ENCODE measurements around the gene GRIN2C.

Gene GRIN2C

DNA sequence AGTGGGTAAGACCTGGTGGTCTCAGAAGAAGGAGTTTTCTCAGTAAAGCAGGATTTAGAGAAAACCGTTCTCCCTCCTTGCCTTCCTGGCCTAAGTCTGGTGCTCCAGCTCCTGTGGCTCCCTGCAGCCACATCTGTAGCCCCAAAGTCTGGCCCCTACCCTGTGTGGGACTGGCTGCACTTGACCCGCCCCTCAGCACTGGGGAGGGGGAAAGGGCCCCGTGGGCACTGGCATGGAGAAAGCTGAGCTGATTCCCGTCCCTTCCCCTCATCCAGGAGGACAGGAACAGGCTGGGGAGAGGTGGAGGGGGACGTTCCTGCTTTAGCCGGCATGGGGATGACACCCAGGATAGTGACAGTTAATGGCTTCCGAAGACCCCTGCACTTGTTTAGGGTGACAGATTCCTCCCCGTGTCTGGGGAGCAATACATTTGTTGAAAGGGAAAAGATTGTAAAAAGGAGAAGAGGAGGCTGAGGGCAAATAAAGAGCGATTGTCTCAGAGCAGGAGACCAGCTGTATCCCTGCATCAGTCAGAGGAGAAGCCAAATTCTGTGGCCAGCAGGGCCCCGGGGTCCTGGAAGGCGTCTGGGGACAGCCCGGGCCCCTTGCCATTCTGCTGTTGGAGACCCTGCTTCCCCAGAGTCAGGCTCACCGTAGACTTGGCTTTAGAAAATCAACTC, 37.9 kb downstream of the GRIN2C start:
- no peak for DNase-seq (ENCODE audit: low spot score)

DNA sequence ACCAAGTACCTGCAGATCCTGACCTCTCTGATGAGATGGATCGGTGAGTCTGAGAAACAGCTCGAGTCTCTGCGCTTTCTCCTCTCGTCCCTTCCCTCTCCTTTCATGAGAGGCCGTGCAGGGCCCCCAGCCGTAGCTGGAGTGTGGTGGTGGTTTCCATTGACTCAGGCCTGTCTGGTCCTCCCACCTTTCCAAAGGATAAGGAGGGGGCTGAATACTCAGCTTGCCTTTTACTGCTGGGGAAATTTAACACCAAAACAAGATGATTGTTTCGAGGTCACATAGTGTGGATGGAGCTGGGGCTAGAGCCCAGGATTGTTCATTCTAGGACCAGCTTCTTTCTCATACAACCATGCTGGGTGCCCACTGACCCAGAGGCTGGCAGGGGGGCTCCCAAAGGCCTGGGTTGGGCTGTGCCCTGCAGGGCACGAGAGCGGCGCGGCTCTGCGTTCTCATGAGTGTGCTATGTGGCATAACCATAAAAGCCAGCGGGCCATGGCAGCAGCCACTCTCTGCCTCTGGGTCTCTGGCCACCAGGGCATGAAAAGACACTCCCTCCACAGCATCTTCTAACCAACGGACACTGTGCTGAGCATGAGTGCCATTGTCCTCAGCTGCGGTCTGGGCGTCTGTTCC, 39.8 kb downstream of the GRIN2C start:
- DNase-seq (ENCODE audit: low spot score): no peak

DNA sequence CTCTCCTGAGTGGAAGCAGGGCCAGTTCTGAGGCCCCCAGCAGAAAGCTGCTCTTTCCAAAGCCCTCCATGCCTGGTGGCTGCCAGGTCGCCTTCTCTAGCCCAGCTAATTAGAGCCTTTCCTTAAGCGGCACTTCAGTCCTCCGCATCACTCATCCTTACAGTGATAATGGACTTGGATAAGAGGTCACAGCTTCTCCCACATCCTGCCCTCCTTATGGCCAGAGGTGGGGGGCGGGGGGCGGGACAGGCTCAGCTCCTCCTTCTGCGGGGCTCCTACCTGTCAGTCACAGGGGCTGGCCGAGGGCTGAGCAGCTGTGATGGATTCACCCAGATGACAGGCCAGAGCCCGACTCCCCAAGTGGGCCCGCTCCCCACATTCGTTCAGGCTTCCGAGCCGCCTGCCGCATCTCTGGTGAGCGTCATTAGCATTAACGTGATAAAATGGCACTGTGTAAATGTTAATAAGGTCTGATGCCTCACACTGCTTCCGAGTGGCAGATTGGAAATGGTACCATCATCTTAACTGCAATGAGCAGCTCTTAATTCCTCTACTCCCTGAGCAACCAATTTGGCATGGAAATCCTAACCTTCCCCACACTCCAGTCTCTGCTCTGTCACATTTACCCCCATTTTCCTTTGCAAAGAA, 41.3 kb downstream of the GRIN2C start:
- no peak for DNase-seq (ENCODE audit: low spot score)

DNA sequence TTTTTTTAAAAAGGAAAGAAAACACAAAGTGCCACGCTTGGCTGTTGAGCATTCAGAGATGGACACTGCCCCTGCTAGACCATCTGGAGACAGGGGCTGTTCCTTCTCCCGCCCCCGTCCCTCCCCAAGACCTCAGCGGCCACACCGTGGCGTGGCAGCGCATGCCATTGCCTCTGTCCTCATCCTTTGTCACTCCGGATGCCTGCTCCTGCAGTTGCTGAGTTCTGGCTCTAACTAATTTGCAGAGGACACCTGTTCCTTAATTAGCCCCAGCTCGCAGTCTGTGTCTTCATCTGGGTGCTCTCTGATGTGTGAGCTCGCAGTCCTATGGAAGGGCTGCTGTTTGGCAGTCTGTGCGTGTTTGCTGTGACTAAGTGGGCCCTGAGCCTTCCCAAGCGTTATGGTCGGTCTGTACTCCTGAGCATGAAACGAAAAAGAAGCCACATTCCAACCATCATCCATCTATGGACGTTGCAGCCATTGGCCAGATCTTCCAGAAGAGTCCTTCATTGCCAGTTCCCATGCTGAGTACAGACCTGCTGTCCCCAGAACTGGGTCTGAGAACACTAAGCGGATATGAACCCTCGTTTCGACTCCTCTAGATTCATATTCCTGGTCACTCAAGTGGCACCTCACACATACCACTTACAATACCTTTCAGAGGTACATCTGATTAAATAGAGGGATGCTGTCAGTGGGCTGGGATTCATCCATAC, 42.6 kb downstream of the GRIN2C start:
- no peak for DNase-seq (ENCODE audit: low spot score)

DNA sequence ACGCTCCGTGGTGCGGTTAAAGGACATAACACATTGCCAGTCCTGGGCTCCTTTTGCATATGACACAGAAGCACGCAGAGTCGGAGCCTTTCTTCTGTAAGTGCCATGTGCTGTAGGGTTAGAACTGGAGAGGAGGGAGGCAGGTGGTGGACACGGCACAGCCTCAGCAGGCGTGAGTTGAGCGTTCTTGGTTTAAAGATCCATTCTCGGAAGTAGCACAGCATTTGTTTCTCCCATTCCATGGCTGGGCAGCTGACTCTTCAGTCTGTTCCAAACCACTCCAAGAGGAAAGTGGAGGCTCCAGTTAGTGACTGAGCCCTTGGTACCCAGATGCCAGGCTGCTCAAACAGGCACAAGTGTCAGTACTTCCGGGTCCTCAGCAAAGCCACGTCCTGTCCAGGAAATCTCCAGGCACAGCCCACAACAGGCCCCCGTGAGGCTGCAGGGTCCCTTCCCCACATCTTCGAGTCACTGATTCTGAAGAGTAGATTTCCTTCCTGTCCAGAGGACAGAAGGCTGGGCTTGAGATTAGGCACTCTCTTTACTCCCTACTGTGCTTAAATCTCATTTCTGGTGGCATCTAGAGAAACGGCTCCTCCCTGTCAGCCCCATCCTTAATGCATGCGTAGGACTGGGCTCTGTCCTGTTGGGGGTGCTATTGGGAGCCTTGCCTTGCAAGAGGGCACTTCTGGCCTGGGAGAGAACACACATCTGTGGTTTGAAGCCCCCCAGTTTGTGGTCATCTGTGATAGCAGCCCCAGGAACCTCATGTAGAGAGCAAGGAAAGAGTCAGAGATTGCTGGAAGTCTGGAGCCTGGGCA, 43.9 kb downstream of the GRIN2C start:
- DNase-seq (ENCODE audit: low spot score): no peak

DNA sequence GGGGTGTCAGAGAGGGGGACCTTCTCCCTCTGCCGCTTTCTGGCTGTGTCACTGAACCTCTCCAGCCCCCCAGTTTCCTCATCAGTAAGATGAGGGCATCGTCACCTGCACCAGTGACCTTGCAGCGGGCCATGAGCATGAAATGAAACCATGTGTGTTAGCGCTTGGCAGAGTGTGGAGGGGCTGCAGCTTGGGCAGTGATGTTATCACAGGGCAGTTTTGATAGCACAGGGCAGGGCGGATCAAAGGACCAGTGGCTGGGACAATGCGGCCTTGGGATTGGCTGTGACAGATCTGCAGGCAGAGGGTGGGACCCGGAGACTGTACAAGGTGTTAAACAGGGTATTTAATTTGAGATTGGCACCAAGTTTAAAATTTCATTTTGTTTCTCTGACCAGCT, 44.6 kb downstream of the GRIN2C start:
- DNase-seq (ENCODE audit: low spot score): no peak

DNA sequence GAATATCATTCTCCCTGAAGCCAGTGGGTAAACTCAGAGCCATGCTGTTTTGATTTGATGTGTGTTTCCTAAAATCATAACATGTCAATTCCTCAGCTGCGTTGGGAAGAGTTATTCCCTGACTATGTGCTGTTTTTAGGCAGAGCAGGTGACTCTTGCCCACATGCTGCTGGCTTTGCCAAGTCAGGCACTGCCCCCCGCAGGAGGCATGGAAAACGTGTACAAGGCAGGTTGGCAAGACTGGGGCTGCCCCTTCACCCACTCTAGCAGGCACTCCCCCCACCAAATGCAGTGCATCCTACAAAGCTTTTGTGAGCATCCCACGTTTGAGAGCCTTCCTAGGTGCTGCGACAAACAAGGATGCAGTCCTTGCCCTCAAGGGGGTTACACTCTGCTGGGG, 45.2 kb downstream of the GRIN2C start:
- no peak for DNase-seq (ENCODE audit: low spot score)

DNA sequence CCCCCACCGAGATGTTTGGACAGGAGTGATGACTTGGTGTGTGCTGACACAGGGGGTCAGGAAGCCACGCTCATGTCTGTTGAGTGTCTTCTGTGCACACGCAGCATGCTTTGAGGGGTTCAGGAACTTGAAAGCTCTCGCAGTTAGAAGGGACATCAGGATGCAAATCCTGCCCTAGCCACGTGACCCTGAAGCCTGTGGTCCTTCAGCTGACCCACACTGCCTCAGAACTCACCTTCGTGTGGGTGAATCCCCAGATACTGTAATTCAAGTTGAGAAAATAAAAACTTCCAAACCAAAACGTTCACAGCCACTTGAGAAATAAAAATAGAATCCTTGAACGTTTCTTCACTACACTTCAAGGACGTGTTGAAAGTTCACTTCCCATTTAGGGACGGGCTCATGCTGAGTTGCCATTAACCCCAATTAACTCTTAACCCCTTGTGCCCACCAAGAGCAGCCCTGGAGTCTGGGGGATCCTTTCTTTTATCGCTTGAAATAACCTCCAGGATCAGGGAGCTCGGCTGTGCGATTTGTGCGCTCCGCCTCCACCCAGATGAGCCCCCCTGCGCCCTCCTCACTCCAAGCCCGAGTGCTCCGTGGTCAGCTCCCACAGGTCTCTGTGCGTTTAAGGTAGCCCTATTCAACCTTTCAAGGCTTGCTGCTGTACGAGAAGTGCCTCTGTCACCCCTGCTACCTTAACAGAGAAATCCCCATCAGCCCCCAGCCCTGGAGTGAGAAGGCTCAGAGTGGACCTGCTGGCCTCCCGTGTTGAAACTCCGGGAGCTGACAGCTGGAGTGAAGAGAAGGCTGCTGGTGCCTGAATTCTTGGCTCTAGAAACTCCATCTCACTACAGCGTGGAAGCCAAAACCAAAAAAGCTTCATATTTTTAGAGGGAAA, 47.3 kb downstream of the GRIN2C start:
- no peak for DNase-seq (ENCODE audit: low spot score)

DNA sequence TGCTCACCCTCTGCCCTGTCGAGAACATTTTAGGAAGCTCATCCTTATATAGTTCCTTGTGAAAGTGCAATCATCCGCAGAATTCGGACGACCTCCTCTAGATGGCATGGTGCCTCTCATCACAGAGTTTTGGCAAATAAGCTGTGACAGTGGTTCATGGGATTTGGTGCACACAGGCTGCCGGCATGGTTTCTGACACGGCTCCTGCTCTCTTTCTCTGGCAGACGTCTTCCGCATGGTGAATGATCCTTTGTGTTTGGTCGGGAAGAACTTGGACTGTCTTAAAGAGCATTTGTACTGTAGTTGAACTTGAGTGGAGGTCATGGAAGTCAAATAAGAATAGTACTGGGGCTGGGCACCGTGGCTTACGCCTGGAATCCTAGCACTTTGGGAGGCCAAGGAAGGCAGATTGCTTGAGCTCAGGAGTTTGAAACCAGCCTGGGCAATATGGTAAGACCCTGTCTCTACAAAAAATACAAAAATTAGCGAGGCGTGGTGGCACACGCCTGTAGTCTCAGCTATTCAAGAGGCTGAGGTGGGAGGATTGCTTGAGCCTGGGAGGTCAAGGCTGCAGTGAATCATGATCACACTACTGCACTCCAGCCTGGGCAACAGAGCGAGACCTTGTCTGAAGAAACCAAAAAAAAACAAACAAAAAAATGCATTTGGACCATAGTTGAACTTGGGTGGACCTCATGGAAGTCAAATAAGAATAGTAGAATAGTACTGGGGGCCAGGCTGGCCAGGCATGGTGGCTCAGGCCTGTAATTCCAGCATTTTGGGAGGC, 48.8 kb downstream of the GRIN2C start:
- DNase-seq (ENCODE audit: low spot score): no peak

DNA sequence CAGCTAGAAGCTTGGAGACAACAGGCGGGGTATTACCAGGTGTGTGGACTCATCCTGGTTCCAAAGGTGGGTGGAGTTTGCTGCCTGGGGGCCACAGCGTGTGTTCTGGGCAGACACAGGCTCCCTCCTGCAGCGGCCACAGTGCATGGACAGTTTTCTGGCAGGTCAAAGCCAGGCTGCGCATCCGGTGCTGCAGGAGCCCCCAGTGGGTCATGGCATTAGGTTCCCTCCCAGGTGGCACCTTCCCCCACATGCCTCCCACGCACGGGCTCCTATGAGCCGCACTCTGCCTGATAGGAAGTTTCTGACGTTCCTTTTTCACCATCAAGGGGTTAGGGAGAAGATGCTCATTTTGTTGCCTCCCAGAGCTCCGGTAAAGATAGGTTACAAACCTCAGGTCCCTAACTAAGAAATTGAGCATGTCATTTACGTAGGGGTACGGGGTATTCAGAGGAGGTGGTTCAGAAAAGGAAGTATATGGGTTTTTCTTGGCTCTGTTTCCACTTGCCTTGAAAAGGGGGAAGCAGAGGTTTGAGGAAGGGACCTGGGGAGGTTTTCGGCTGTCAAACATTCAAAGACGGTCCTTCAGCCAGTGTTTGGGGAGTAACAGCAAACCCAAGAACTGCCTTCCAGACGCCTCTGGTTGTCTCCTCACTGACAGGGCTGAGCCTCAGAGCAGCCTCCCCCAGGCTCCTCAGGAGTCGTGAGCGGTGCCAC, 50.8 kb downstream of the GRIN2C start:
- DNase-seq (ENCODE audit: low spot score): no peak

DNA sequence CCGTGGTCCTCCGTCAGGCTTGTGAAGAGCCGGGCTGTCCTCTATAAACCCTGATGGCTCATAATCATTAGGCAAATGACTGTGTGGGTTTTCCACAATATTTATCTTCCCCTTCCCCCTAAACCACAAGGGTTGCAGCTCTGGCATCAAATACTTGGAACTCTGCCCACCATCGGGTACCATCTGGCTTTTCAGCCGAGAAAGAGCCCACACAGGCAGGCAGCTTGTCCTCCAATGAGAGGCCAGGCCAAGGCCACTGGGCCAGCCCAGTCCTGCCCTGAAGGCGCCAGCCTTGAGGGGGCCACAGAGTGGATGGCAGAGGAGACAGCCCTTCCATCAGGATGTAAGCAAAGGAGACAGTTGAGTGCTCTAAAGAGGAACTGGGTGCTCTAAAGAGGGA, 51.8 kb downstream of the GRIN2C start:
- no peak for DNase-seq (ENCODE audit: low spot score)

DNA sequence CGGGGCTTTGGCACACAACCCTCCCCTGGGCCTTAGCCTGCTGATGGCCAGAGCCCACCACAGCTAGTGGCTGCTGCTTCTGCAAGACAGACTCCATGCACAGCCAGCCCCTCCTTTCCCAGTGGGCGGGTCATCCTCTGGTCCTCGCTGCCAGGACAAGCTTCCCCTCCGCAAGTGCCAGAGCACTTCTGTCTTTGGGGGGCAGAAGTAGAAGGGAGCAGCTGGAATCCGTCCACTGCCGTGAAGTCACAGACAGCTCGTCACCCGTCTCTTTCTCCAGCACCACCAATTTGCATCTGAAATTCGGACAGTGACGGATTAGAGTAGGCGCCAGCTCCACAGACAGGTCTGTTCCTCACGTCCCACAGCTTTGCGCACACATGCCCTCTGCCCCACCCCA, 52.2 kb downstream of the GRIN2C start:
- DNase-seq (ENCODE audit: low spot score): no peak

DNA sequence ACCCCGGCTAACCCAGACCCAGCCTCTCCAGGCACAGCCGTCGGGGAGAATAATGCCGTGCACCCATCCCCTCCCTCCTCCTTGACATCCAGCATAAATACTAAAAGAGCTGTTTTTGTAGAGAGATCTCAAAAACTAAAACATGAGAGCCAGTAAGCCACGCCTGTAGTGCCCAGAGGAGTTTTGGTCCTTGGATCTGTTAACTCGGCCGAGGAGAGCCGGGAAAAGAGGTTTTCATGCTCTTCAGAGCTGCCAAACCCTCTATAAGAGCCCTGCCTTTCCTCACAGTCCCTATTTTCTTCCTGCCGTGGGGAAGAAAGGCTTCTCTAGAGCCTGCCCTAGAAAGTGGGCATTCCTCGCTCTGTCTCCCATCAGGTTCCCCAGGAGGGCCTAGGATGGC, 53.4 kb downstream of the GRIN2C start:
- no peak for DNase-seq (ENCODE audit: low spot score)

DNA sequence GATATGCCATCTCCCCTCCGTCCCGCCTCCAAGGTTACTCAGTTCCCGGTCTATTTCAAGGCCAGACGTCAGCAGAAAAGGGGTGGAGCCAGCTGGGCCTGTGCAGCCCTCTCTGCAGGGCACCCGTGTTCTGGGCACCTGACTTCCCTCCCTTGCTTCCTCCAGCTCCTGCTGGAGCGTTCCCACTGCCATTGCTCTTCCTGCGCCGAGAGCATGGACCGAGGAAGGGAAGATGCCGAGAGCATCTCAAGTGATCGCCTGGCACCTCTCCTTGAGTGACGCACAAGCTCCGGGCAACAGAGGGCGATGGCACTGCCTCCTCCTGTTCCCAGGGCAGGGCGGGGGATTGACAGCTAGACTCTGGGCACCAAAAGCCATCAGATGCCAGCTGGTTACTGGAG, 54.1 kb downstream of the GRIN2C start:
- DNase-seq (ENCODE audit: low spot score): no peak

DNA sequence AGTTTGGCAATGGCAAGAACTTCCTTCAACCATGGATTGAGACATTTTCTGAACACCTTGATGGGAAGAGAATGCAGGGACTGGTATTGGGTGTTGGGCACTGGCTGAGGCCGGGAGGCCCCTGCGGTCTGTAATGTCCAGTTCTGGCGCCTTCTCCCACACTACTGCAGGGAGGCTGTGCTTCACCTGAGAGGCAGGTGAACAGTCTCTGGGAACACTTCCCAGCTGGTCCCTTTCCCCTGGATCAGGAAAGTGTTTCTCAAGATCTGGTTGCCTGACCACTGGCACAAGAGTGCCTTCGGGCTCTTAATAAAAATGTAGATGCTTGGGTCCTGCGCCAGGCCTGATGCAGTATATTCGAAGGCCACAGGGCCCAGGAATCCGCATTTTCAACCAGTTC, 55.0 kb downstream of the GRIN2C start:
- no peak for DNase-seq (ENCODE audit: low spot score)

DNA sequence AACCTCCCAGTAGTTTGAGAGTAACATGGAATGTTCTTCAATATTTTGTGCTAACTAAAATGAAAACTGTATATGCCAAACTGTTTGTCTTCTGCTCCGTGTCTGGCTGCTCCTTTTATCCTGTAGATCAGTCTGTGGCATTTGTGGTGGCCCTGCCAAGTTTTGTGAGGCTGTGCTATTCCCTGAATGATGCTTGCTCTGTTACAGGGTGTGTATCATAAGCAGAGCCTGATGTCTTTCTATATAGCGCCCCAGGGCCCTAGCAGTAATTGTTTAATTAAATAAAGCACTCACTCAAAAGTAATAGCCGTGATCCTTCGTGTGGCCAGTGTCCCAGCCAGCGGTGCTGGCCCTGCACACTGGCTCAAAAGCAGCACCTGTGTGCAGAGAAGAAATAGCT, 55.7 kb downstream of the GRIN2C start:
- DNase-seq (ENCODE audit: low spot score): no peak

DNA sequence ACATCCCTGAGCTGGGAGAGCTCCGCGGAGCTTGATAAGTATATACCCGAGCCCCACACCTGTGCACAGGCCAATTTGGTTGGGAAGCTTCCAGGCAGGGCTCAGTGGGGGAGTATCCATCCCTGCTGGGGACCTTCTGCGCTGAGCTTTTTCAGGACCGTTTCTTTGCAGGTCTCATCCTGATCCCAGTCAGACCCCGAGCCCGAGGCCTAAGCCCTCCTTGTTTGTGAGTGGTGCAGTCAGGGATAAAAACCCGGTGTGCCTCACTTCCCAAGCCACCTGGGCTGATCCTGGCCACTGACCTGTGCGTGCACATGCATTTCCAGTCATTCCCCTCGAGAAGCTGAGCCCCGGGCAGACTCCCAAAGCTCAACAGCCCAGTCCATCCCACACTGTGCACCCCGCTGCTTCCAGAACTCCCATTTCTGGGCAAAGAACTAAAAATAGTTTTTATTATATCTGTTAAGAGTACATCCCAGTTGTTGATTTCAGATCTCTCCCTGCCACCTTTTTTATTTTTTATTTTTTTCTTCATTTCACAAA, 56.2 kb downstream of the GRIN2C start:
- no peak for DNase-seq (ENCODE audit: low spot score)

DNA sequence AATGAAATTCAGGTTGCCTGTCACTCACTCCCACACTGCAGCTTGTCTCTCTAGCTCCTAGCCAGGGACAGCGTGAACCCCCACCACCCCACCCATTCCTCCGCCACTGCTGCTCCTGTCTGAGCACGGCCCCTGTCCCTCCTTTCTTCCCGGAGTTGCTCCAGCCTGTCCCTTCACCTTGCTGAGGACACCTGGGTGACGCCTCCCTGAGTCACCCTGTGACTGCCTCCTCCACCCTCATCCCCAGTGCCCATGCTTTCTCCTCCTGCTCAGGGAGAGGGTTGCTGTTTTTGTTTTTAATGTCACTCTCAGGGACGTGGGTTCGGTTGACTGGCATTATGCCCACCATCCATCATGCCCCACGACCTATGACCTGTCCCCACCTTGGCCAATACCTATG, 57.8 kb downstream of the GRIN2C start:
- DNase-seq (ENCODE audit: low spot score): no peak

DNA sequence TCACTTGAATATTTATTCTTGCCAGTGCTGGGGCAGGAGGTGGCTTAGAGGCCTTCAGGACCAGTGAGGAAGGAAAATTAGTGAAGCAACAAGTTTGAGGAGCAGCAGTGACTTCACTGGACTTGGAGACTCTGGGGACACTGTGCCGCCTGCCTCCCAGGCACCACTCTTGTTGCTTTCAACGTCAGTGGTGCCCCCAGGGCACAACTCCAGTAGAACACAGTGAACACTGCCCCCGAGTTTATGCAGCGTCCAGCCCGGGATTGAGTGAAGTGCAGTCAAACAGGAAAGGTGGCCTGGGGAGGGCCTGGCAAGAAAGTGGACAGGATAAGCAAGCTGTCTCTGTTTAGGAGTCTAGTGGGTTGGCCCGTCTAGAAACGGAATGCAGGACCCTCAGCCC, 59.2 kb downstream of the GRIN2C start:
- DNase-seq (ENCODE audit: low spot score): no peak

Data from RKO (cell line).